DOHH2 (cell line): ENCODE results near the gene CCNI.
A peak's percentile ranks its signal among the peaks of the same experiment; 100 is the strongest.

ENCODE experiments used
- H3F3A ChIP-seq: fragments of 200-600 bp; sonication (generic), shearing (Covaris generic); 2 replicates; pipeline ENCODE4 v1.6.0; 2016; ENCODE audit warnings: antibody characterized with exemption, mild to moderate bottlenecking; ENCODE audit not compliant: control insufficient read depth, insufficient read depth
- H3K27ac ChIP-seq: fragments of 200-600 bp; sonication (generic); 2 replicates; pipeline ENCODE4 v1.5.1; 2014; ENCODE audit warnings: low read depth, mild to moderate bottlenecking, low read length, moderate library complexity
- H3K27me3 ChIP-seq: fragments of 200-600 bp; sonication (generic); 2 replicates; pipeline ENCODE4 v1.6.1; 2014; ENCODE audit warnings: mild to moderate bottlenecking, low read length, mixed read lengths; ENCODE audit not compliant: control insufficient read depth
- H3K36me3 ChIP-seq: fragments of 200-600 bp; sonication (generic); 2 replicates; pipeline ENCODE4 v1.6.1; 2014; ENCODE audit warnings: mild to moderate bottlenecking, low read length, moderate library complexity, mixed read lengths; ENCODE audit not compliant: control insufficient read depth
- H3K4me1 ChIP-seq: fragments of 200-600 bp; sonication (generic); 2 replicates; pipeline ENCODE4 v1.6.1; 2014; ENCODE audit warnings: mild to moderate bottlenecking, low read length, mixed read lengths; ENCODE audit not compliant: control insufficient read depth
- H3K4me2 ChIP-seq: fragments of 200-600 bp; sonication (generic); 2 replicates; pipeline ENCODE4 v1.6.0; 2014; ENCODE audit warnings: mild to moderate bottlenecking, low read length, moderate library complexity
- H3K4me3 ChIP-seq: fragments of 200-600 bp; sonication (generic); 2 replicates; pipeline ENCODE4 v1.5.1; 2014; ENCODE audit warnings: mild to moderate bottlenecking, low read length, mixed read lengths
- H3K79me2 ChIP-seq: fragments of 200-600 bp; sonication (generic); 2 replicates; pipeline ENCODE4 v1.6.1; 2014; ENCODE audit warnings: mild to moderate bottlenecking, low read length, mixed read lengths; ENCODE audit not compliant: control insufficient read depth
- H3K9me2 ChIP-seq: fragments of 200-600 bp; sonication (generic); replicated peaks from 2 replicates; pipeline ENCODE4 v1.6.1; 2014; ENCODE audit warnings: mild to moderate bottlenecking, low read length, mixed read lengths; ENCODE audit not compliant: control insufficient read depth
- H3K9me3 ChIP-seq: fragments of 200-600 bp; sonication (generic); 2 replicates; pipeline ENCODE4 v1.6.1; 2014; ENCODE audit warnings: antibody characterized with exemption, low read length, mixed read lengths; ENCODE audit not compliant: control insufficient read depth, insufficient read depth
- H4K20me1 ChIP-seq: fragments of 200-600 bp; sonication (generic); 2 replicates; pipeline ENCODE4 v1.6.0; 2014; ENCODE audit warnings: low read depth, mild to moderate bottlenecking, antibody characterized with exemption, low read length, moderate library complexity; ENCODE audit not compliant: control insufficient read depth, insufficient read depth
- EZH2phosphoT487 ChIP-seq: fragments of 200-600 bp; sonication (generic); IDR thresholded peaks from 2 replicates; pipeline ENCODE4 v1.6.1; 2017; ENCODE audit warnings: borderline replicate concordance, mild to moderate bottlenecking, antibody characterized with exemption, low read length, moderate library complexity, mixed read lengths
- TF ChIP-seq, protein P1 (sequence below): fragments of 200-600 bp; sonication (generic); IDR thresholded peaks from one replicate; pipeline ENCODE4 v1.5.1; 2014; ENCODE audit warnings: antibody characterized with exemption, mild to moderate bottlenecking, low read depth, low read length; ENCODE audit not compliant: poor library complexity, severe bottlenecking

CCNI gene

GRCh38 chr4:77074381-77074831 lies 1.4 kb downstream of the CCNI start:
- Histone ChIP-seq H3K36me3 (peaks cover 46% of the 10 kb centered on the region), H3K27ac (no peak overlapping the region), H3K27me3 (no peaks in the 10 kb centered on the region), H3K4me1 (peaks cover 55% of the 10 kb centered on the region), H3K4me2 (peak overlapping the region; percentile 90), H3K9me3 (no peaks in the 10 kb centered on the region), H3K9me2 (no peaks in the 10 kb centered on the region), H3F3A (peaks cover 5% of the 10 kb centered on the region; the same call in 1 of the 2 replicates), H3K79me2 (peaks cover 87% of the 10 kb centered on the region), H3K4me3 (peak overlapping the region; percentile 94), H4K20me1 (peaks cover 39% of the 10 kb centered on the region)
- TF ChIP-seq, protein P1, sequence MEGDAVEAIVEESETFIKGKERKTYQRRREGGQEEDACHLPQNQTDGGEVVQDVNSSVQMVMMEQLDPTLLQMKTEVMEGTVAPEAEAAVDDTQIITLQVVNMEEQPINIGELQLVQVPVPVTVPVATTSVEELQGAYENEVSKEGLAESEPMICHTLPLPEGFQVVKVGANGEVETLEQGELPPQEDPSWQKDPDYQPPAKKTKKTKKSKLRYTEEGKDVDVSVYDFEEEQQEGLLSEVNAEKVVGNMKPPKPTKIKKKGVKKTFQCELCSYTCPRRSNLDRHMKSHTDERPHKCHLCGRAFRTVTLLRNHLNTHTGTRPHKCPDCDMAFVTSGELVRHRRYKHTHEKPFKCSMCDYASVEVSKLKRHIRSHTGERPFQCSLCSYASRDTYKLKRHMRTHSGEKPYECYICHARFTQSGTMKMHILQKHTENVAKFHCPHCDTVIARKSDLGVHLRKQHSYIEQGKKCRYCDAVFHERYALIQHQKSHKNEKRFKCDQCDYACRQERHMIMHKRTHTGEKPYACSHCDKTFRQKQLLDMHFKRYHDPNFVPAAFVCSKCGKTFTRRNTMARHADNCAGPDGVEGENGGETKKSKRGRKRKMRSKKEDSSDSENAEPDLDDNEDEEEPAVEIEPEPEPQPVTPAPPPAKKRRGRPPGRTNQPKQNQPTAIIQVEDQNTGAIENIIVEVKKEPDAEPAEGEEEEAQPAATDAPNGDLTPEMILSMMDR = no peak
- no peak for TF ChIP-seq EZH2phosphoT487

GRCh38 chr4:77073981-77074380 lies 1.8 kb downstream of the CCNI start:
- Histone ChIP-seq H3K27ac (no peak overlapping the region), H3K36me3 (peaks cover 48% of the 10 kb centered on the region), H3F3A (peaks cover 5% of the 10 kb centered on the region; the same call in 1 of the 2 replicates), H3K4me1 (peaks cover 55% of the 10 kb centered on the region), H4K20me1 (peaks cover 39% of the 10 kb centered on the region), H3K79me2 (peaks cover 91% of the 10 kb centered on the region), H3K9me3 (no peaks in the 10 kb centered on the region), H3K9me2 (no peaks in the 10 kb centered on the region), H3K4me2 (peak overlapping the region; percentile 90), H3K4me3 (peak overlapping the region; percentile 94), H3K27me3 (no peaks in the 10 kb centered on the region)
- TF ChIP-seq, protein P1 = no peak
- TF ChIP-seq EZH2phosphoT487 = no peak

DNA sequence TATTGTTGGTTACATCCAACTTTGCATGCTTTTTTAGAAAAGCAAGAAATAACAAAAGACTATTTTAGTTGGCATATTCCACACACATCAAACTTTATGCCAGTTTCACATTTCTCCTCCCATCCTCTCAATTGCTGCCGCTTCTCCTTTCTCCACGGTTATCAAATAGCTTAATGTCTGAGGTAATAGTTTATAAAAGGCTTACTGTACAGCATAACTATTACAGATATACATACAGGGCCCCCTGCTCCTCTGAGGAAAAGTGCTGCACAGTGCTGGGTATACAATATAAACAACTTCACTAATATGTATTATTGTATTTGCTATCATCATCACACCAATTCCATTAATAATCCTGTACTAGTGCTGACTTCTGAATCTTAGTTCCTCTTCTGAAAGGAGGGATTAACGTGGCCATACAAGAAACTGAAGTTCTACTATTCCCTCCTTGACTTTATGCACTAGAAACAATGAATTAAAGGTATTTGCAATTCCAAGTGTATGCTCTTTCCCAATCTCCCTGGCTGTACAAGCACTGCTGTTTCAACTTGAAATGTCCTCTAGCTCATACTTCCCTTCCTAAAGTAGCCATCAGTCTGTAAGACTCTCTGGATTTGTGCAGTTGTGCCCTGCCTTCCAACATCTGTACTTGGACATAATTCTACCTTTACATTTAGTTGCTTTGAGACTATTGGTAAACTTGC lies 2.5 kb downstream of the CCNI start:
- H3F3A ChIP-seq = peaks cover 5% of the 10 kb centered on the region; the same call in 1 of the 2 replicates
- peak overlapping the region; percentile 90 for H3K4me2 ChIP-seq
- H3K79me2 ChIP-seq = peaks cover 93% of the 10 kb centered on the region
- H3K27me3 ChIP-seq = no peaks in the 10 kb centered on the region
- peaks cover 39% of the 10 kb centered on the region for H4K20me1 ChIP-seq
- H3K4me3 ChIP-seq = peak overlapping the region; percentile 94
- H3K9me3 ChIP-seq = no peaks in the 10 kb centered on the region
- TF ChIP-seq, protein P1 = no peak
- no peak for TF ChIP-seq EZH2phosphoT487
- peaks cover 52% of the 10 kb centered on the region for H3K4me1 ChIP-seq
- H3K36me3 ChIP-seq = peaks cover 54% of the 10 kb centered on the region
- no peaks in the 10 kb centered on the region for H3K9me2 ChIP-seq
- H3K27ac ChIP-seq = no peak overlapping the region
